Activated CD4-positive, CD25-positive, alpha-beta regulatory T cell treated with anti-CD3 and anti-CD28 coated beads, Interleukin-2, amount 50 U/mL, for 24 hours (primary cell): ENCODE results near the gene PAX5.

Experiments
- ATAC-seq, 2 donors: fragments of 150-1000 bp; cut with Tn5 transposase; one replicate each; pipeline ENCODE4 v1.10.0; 2021; ENCODE audit warnings: mild to moderate bottlenecking in 1 of 2, moderate library complexity in 1 of 2

PAX5 gene

GRCh38 chr9:37011530-37011929 lies 22.5 kb downstream of the PAX5 start:
- no peak for ATAC-seq

- ATAC-seq: no peak
These were observed 23.1 kb downstream of the PAX5 start for GRCh38 chr9:37010976-37011375.

GRCh38 chr9:37010180-37010579 lies 23.9 kb downstream of the PAX5 start:
- ATAC-seq: peak; percentile 28 to 54

DNA sequence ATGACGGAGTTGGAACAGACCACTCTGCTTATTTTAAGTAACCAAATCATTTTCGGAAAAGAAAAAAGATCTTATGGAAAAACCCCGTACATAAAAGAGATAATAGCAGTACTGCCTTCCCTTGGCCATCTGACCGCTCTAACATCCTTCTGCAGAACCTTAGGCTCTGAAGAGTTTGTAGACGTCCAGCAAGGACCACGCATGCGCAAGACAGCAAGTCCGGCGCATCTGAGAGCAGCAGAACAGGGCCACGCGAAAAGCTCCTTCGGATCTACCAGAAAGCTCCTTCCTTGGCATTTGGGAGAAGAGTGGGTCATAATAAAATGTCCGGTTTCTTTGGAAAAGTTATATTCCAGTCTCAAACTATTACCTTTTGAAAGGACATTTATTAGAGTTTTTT lies 26.8 kb downstream of the PAX5 start:
- ATAC-seq: no peak

GRCh38 chr9:37005517-37006140 lies 28.4 kb downstream of the PAX5 start:
- peak in 1 of 2 donors; percentile 40 for ATAC-seq

DNA sequence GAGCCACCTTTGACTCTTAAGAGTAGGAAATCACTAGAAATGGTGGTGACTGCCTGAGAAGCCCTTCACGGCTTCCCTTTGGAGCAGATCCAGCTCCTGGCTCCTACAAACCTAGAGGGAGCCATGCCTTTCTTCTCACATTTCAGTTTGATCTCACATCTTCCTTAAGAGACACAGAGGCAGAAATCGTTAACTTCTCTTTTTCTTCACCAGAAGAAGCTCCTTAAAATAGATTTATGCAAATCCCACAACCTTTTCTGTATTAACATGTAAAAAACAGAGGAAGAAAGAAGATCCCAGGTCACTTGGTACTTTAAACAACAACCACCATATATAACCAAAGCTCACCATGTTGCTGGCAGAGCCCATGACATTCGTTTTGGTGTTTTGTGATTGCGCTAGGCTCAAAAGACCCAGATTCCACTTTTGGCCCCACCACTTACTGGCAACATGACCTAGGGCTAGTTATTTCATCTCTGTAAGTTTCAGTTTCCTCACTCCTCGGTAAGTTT lies 29.6 kb downstream of the PAX5 start:
- ATAC-seq: no peak

GRCh38 chr9:37002413-37003217 lies 31.5 kb downstream of the PAX5 start:
- ATAC-seq: no peak

DNA sequence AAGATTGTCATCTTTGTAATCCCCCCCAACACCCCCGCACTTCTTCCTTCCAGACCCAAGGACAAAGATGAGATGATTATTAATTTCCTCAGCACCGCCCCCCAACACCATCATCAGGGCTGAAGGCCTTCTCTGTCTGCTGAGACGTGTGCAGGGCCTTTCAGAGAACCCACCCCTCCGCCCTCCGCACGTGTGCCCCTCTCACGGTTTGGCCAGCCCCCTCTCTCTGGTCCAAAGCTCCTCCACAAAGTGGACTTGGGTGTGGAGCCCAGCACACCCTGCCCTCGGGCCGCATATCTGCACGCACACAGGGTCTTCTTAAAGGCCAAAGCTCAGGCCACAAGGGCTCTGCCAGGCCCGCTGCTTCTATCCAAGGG lies 32.0 kb downstream of the PAX5 start:
- no peak for ATAC-seq

GRCh38 chr9:37001459-37001858 lies 32.6 kb downstream of the PAX5 start:
- ATAC-seq: no peak

DNA sequence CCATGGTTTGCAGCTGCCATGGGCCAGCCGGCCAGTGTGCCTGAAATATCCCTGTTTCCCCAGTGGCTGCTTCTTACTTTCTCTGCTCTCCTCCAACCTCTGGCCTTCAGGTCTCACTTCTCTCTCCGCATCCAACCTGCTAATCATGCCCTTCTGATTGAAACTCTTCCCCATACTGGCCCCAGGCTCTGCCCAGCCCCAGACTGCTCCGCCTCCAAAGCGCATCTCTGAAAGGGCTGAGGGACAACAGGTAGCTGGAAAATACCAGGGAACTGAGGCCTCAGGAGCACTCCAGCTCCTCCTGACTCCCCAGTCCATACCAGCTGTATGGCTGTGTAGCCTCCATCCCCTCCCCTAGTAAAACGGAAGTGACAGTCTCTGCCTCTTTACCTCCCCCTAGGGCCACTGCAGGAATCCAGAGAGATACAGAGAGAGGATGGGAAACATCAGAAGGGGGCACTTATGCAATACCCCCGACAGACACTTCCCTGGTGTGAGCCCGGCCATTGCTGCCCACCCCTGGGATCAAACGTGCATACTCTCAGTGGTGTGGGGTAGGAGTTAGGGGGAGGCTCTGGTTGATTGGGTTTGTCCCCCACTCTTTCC lies 34.2 kb downstream of the PAX5 start:
- no peak for ATAC-seq

- no peak for ATAC-seq
These were observed 36.7 kb downstream of the PAX5 start for GRCh38 chr9:36997414-36997813.

- no peak for ATAC-seq
These were observed 37.4 kb downstream of the PAX5 start for GRCh38 chr9:36996706-36997086.

DNA sequence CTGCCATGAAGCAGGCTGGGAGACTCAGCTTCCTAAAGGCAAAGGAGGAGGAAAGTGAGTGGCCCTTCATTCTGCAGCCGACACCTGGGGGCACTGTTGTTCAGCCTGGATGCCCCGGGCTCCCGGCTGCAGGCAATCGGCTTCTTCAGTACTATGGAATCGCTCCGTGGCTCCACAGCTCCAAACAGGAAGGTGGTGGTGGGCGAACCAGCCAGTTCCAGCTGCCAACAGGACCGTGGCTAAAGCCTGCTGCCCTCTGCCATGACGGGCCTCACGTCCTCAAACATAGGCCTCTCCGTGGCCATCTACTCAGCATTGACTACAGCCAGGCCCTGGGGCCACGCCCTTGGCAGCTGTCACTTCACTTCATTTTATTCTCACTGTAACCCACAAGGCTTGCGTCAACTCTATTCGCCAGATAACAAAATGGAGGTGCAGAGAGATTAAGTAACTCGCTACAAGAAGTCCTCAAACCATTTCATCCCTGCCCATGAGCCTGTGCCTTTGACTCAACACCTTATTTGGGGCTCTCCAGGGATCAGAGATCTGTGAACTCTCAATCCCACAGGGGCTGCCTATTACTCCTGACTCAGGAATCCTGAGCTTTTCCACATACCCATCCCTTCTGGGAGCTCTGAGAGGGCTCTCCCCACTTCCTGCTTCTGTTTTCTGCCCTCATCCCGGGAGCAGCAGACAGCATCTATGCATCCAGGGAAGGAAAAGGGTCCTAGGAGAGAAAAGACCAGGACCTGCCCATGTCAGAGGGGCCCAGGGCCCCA lies 38.0 kb downstream of the PAX5 start:
- peak; percentile 59 to 61 for ATAC-seq

GRCh38 chr9:36993933-36994764 lies 39.9 kb downstream of the PAX5 start:
- peak in 1 of 2 donors; percentile 28 for ATAC-seq

DNA sequence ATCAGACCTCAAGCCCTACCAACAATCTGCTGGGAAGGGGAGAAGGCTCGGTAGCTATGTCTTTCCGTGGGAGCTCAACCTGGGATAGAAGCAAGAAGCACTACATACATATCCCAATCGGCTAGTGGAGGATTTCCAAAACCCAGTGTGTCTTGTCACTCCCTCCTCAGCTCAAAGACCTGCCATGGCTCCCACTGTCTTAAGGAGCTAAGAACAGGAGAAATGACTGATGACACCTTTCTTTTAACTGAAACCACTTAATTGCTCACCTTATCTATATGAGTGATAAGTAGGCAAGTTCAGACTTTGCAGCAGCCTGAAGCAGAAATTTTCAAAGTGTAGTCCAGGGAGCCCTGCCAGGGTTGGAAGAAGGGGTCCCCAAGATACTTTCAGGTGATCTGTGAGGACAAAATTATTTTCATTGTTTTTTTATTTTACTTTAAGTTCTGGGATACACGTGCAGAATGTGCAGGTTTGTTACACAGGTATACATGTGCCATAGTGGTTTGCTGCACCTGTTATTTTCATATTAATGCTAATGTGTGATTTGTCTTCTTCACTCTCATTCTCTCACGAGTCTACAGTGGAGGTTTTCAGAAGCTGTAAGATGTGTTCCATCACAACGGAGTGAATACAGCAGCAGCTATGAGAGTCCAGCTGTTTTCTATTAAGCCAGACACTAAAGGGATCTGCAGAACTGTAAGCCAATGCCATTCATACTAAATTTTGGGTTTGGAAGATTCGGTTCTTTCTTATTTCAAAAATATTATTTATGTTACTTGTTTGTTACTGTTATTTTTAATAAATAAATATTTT lies 41.4 kb downstream of the PAX5 start:
- peak in 1 of 2 donors; percentile 22 for ATAC-seq

GRCh38 chr9:36991516-36992134 lies 42.4 kb downstream of the PAX5 start:
- ATAC-seq: no peak

GRCh38 chr9:36988848-36989247 lies 45.2 kb downstream of the PAX5 start:
- ATAC-seq: no peak

GRCh38 chr9:36987891-36988290 lies 46.2 kb downstream of the PAX5 start:
- no peak for ATAC-seq

DNA sequence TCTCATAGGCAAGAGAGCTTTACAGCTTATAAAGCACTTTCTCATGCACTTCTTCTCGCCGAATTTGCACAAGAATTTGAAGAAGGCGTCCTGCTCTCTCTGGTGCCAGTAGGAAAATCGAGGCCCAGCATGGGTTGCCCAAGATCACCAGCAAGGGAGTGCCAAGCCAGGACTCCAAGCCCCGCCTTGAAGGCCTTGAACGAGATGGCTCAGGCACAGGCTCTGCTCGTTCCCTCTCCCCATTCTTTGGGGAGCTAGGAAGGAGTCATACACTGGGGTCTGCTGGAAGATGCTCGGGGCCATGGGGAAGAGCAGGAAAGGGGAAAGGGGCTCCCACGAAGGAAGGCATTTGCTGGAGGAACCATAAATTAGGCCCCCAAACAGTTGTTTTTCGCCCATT lies 46.7 kb downstream of the PAX5 start:
- ATAC-seq: no peak
